Endodermal cell (in vitro differentiated cells): ENCODE measurements around the gene GABRR2. TPM values are rescaled to one million over a fixed set of nuclear protein-coding genes. Genes with fewer than 3 reads are reported as not detected.

ENCODE experiments used
- DNase-seq: peaks from one replicate; pipeline ENCODE4 v3.0.0-alpha.2; 2017
- H3K27ac ChIP-seq: 2 replicates; pipeline ENCODE4 v1.5.1; 2013; ENCODE audit warnings: mild to moderate bottlenecking, low read depth, low read length, moderate library complexity
- H3K27me3 ChIP-seq: 2 replicates; pipeline ENCODE4 v1.6.1; 2013; ENCODE audit warnings: mild to moderate bottlenecking, low read length, moderate library complexity; ENCODE audit not compliant: insufficient read depth, control insufficient read depth, poor library complexity, severe bottlenecking
- H3K36me3 ChIP-seq: 2 replicates; pipeline ENCODE4 v1.7.0; 2013; ENCODE audit warnings: mild to moderate bottlenecking, low read length, moderate library complexity; ENCODE audit not compliant: control insufficient read depth, insufficient read depth
- H3K4me1 ChIP-seq: one replicate; pipeline ENCODE4 v1.7.0; 2013; ENCODE audit warnings: low read length; ENCODE audit not compliant: control insufficient read depth, insufficient read depth
- H3K4me3 ChIP-seq: 2 replicates; pipeline ENCODE4 v1.5.1; 2013; ENCODE audit warnings: mild to moderate bottlenecking, low read length, moderate library complexity
- H3K9ac ChIP-seq: 2 replicates; pipeline ENCODE4 v1.6.1; 2013; ENCODE audit warnings: mild to moderate bottlenecking, low read length, moderate library complexity; ENCODE audit not compliant: poor library complexity, severe bottlenecking; ENCODE audit errors: extremely low read depth
- H3K9me3 ChIP-seq: 2 replicates; pipeline ENCODE4 v1.6.1; 2013; ENCODE audit warnings: mild to moderate bottlenecking, low read length, moderate library complexity; ENCODE audit not compliant: control insufficient read depth
- H3K27ac Mint-ChIP-seq: 2 replicates; pipeline ENCODE4 v1.8.0; 2020; ENCODE audit warnings: mixed read lengths
- H3K27me3 Mint-ChIP-seq: 2 replicates; pipeline ENCODE4 v1.8.0; 2021; ENCODE audit warnings: mild to moderate bottlenecking, mixed read lengths; ENCODE audit not compliant: insufficient read depth
- H3K36me3 Mint-ChIP-seq: 2 replicates; pipeline ENCODE4 v1.8.0; 2020; ENCODE audit warnings: low read depth, mixed read lengths
- H3K4me1 Mint-ChIP-seq: 2 replicates; pipeline ENCODE4 v1.8.0; 2020; ENCODE audit warnings: mixed read lengths
- H3K4me3 Mint-ChIP-seq: 2 replicates; pipeline ENCODE4 v1.8.0; 2020; ENCODE audit warnings: mild to moderate bottlenecking, moderate library complexity, mixed read lengths
- H3K9me3 Mint-ChIP-seq: 2 replicates; pipeline ENCODE4 v1.8.0; 2020; ENCODE audit warnings: mild to moderate bottlenecking, mixed read lengths
- CTCF ChIP-seq: fragments of 200-600 bp; sonication (generic); conservative IDR thresholded peaks from 2 replicates; pipeline ENCODE4 v1.5.0; 2021; ENCODE audit warnings: antibody characterized with exemption, mild to moderate bottlenecking
- WGBS, 2 experiments: methylation state at CpG; one replicate each; pipeline versions ENCODE4 v1.1.5 to v1.1.7; 2013; ENCODE audit warnings: missing lambda C conversion rate in 2 of 2, mixed read lengths in 1 of 2; ENCODE audit not compliant: insufficient coverage in 1 of 2, insufficient read length in 1 of 2; 5-methylcytosine and 5-hydroxymethylcytosine counted together
- total RNA-seq, 2 donors: library from RNA; stranded (reverse); fragmentation: NEBNext Ultra II Directional in 1 of 2; extraction: Animal tissue kit (Norgen Biotek cat#: 25700) in 1 of 2; gene quantifications; 2 replicates in 1 of 2; 3 replicates in 1 of 2; pipeline ENCODE4 v1.2.1, GENCODE V29; 2021

GABRR2 gene
- total RNA-seq, 2 donors from 2014 or later, result 0.15 to 0.27 TPM

GRCh38 chr6:89302195-89302770 is 12.8 kb downstream of the GABRR2 start:
- no peak overlapping the region for H3K9ac ChIP-seq
- Mint-ChIP-seq H3K9me3 (no peaks in the 10 kb centered on the region), H3K27ac (no peak overlapping the region), H3K36me3 (no peaks in the 10 kb centered on the region), H3K4me1 (no peaks in the 10 kb centered on the region), H3K27me3 (no peaks in the 10 kb centered on the region), H3K4me3 (no peak overlapping the region)
- no peaks in the 10 kb centered on the region for H3K4me1 ChIP-seq
- WGBS, 2 experiments, result 89 to 93% methylated on average over 17 to 22 of the region's 22 CpGs
- H3K4me3 ChIP-seq, result no peak overlapping the region
- H3K27ac ChIP-seq, result no peak overlapping the region
- no peaks in the 10 kb centered on the region for H3K9me3 ChIP-seq
- H3K27me3 ChIP-seq, result no peaks in the 10 kb centered on the region
- no peaks in the 10 kb centered on the region for H3K36me3 ChIP-seq
- no peak for TF ChIP-seq CTCF
- DNase-seq, result no peak

- H3K36me3 Mint-ChIP-seq, result no peaks in the 10 kb centered on the region
- DNase-seq, result no peak
- no peak overlapping the region for H3K9ac ChIP-seq
- no peaks in the 10 kb centered on the region for H3K4me1 ChIP-seq
- H3K27me3 Mint-ChIP-seq, result no peaks in the 10 kb centered on the region
- no peaks in the 10 kb centered on the region for H3K4me1 Mint-ChIP-seq
- no peaks in the 10 kb centered on the region for H3K9me3 ChIP-seq
- no peaks in the 10 kb centered on the region for H3K9me3 Mint-ChIP-seq
- H3K4me3 Mint-ChIP-seq, result no peak overlapping the region
- H3K27me3 ChIP-seq, result no peaks in the 10 kb centered on the region
- WGBS, 2 experiments, result 94 to 96% methylated on average over 25 of the region's 25 CpGs
- no peak overlapping the region for H3K4me3 ChIP-seq
- no peak overlapping the region for H3K27ac Mint-ChIP-seq
- no peak for TF ChIP-seq CTCF
- no peak overlapping the region for H3K27ac ChIP-seq
- H3K36me3 ChIP-seq, result no peaks in the 10 kb centered on the region
These were observed 13.4 kb downstream of the GABRR2 start for GRCh38 chr6:89301586-89302194.

GRCh38 chr6:89299466-89299850 is 15.6 kb downstream of the GABRR2 start:
- 88 to 91% methylated on average over 7 of the region's 7 CpGs for WGBS, 2 experiments
- no peaks in the 10 kb centered on the region for H3K9me3 Mint-ChIP-seq
- H3K27ac Mint-ChIP-seq, result no peak overlapping the region
- H3K36me3 Mint-ChIP-seq, result no peaks in the 10 kb centered on the region
- no peaks in the 10 kb centered on the region for H3K27me3 Mint-ChIP-seq
- TF ChIP-seq CTCF, result peak; percentile 58
- Histone ChIP-seq H3K4me1 (no peaks in the 10 kb centered on the region), H3K9ac (no peak overlapping the region), H3K27me3 (no peaks in the 10 kb centered on the region), H3K9me3 (no peaks in the 10 kb centered on the region), H3K4me3 (no peak overlapping the region), H3K27ac (no peak overlapping the region), H3K36me3 (no peaks in the 10 kb centered on the region)
- H3K4me3 Mint-ChIP-seq, result no peak overlapping the region
- no peaks in the 10 kb centered on the region for H3K4me1 Mint-ChIP-seq
- DNase-seq, result no peak
